RWPE1 (cell line): ENCODE data around the gene STAC2.
A peak's percentile ranks its signal among the peaks of the same experiment; 100 is the strongest.

Source experiments
- CTCF ChIA-PET: fragments of 350-600 bp; sonication (Branson Sonifier 250); formaldehyde crosslinking; extraction: SDS; loops from one replicate; lab custom pipeline; 2021; lab: Yijun Ruan, JAX
- POLR2A ChIA-PET: fragments of 400-600 bp; formaldehyde crosslinking; extraction: SDS; loops from one replicate; lab custom pipeline; 2020; ENCODE audit warnings: antibody characterized with exemption; ENCODE audit not compliant: low non-redundant PET; lab: Yijun Ruan, JAX
- DNase-seq: peaks from one replicate; pipeline ENCODE4 v3.0.0; 2012; ENCODE audit warnings: low spot score
- H3K27ac ChIP-seq: fragments of 450-650 bp; 2 replicates; pipeline ENCODE4 v1.5.1; 2017
- TF ChIP-seq, protein P1 (sequence below): fragments of 450-650 bp; conservative IDR thresholded peaks from 2 replicates; pipeline ENCODE4 v1.5.1; 2017; ENCODE audit warnings: low read depth, mild to moderate bottlenecking

STAC2 gene

DNA sequence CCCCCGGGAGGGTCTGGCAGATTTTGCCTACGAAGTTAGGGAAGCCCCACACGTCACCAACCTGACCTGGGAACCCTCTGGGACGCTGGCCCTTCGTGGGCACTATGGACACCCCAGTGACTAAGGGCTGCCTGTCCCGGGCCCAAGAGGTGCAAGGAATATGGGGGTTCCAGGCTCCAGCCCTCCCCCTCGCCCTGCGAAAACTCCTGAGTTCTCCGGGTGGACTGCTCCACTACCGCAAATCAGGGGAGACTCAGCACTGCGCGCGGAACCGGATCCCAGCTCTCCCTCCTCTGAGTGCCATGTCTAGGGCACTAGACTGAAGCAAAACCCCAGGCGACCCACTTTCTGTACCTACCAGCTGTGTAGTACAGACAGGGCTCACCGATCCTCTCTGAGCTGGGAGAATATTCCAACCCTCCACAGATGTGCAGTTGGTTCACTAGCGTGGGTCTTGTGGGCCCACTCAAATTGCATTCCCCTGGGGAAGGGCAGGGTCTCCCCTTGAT, 59.9 kb downstream of the STAC2 start, which contains the start of gene ARL5C:
ARL5C (minus strand) TSS at position 321 of the 509 bp plus-strand sequence. CDS start 401 bp downstream, outside the sequence.
- TF ChIP-seq, protein P1, sequence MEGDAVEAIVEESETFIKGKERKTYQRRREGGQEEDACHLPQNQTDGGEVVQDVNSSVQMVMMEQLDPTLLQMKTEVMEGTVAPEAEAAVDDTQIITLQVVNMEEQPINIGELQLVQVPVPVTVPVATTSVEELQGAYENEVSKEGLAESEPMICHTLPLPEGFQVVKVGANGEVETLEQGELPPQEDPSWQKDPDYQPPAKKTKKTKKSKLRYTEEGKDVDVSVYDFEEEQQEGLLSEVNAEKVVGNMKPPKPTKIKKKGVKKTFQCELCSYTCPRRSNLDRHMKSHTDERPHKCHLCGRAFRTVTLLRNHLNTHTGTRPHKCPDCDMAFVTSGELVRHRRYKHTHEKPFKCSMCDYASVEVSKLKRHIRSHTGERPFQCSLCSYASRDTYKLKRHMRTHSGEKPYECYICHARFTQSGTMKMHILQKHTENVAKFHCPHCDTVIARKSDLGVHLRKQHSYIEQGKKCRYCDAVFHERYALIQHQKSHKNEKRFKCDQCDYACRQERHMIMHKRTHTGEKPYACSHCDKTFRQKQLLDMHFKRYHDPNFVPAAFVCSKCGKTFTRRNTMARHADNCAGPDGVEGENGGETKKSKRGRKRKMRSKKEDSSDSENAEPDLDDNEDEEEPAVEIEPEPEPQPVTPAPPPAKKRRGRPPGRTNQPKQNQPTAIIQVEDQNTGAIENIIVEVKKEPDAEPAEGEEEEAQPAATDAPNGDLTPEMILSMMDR, result no peak
- H3K27ac ChIP-seq, result no peak within 1 kb of the TSS
- ChIA-PET POLR2A (no interaction called here), CTCF (interaction anchor here (0.5 to 2.6 kb wide), 6 partner anchors 9 to 459 kb away, joined by 3 to 38 read pairs (median 7); no protein-coding TSS in a partner anchor)
- DNase-seq, result no peak

- no peak overlapping the region for H3K27ac ChIP-seq
- POLR2A ChIA-PET, result no interaction called here
- CTCF ChIA-PET, result interaction anchor here (0.5 to 2.6 kb wide), 12 partner anchors 7 to 823 kb away, joined by 3 to 38 read pairs (median 4); partner anchors contain the start of gene PLXDC1
These were observed 60.4 kb downstream of the STAC2 start for GRCh38 chr17:39165178-39165840.

DNA sequence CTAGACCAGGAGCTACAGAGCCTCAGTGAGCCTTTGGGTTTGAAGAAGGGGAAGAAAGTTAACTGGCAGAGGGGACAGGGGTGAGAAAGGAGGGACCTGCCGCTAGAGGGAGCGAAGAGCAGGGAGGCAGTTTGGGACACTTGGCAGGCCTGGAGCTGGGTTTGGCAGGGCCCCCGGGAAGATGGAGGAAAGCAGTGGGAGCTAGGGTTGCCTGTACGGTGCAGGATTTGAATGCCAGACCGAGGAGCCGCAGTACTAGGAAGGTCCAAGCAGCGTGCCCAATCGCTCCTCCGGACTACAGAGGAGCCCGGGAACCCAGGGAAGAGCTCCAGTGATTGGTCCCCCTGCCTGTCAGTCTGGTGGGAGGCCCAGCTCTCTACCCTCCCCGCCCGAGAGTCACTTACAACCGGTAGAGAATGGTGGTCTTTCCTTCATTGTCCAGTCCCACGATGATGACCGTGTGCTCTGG, 61.0 kb downstream of the STAC2 start:
- H3K27ac ChIP-seq, result no peak overlapping the region
- CTCF ChIA-PET, result interaction anchor here (0.5 to 2.6 kb wide), 15 partner anchors 8 to 823 kb away, joined by 3 to 38 read pairs (median 4); partner anchors contain the start of gene PLXDC1

More at GRCh38 chr17:39165178-39165840, 60.4 kb downstream of the STAC2 start:
- TF ChIP-seq, protein P1, result no peak
- DNase-seq, result no peak

GRCh38 chr17:39161962-39162361, 63.8 kb downstream of the STAC2 start:
- POLR2A ChIA-PET, result no interaction called here
- TF ChIP-seq, protein P1, result no peak
- CTCF ChIA-PET, result interaction anchor here (0.6 kb wide), 1 partner anchor 543 kb away, joined by 3 read pairs; no protein-coding TSS in a partner anchor
- no peak overlapping the region for H3K27ac ChIP-seq
- no peak for DNase-seq

More for the DNA sequence above, 61.0 kb downstream of the STAC2 start:
- peak; percentile 91 for DNase-seq
- POLR2A ChIA-PET, result no interaction called here
- TF ChIP-seq, protein P1, result peak; percentile 73
